Measurements from ENCODE around the gene LRRFIP1. TPM values are rescaled to one million over a fixed set of nuclear protein-coding genes. Genes with fewer than 3 reads are reported as not detected.

LRRFIP1 gene
- total and polyA plus RNA-seq, 2 of the 13 experiments (the other 11 are each of a cell fraction or from before 2014, with no cell fraction given): 15.9 to 40.5 TPM

DNA sequence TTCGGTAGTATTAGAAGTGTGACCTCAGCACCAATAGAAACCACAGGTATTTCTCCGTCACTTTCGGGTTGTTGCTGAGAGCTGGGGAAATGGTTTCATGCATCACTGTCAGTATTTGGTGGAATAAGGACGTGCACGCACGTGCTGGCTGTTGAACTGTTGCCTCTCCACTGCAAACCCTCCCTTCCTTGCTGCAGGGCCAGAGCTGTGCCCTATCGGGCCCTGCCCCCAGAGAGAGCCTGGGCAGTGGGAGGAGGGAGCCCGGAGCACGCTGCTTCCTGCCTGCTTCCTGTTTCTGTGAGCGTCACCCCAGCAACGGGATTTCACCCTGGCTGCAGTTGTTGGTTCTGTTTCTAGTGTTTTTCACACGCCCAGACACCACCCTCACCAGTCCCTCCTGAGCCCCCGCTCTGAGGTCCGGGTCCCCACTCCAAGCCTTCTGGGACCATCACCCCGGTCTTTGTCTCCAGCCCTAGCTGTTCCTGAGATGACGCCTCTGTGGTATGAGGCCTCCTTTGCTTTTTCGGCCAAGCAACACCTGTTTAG, 47.4 kb downstream of the LRRFIP1 start (continued):
- TF ChIP-seq TP53 (CRISPR knock-in tag; conservative IDR thresholded peaks at IDR 0.05) (0 out of 2 replicates have a peak, but pooled peaks have one; percentile 27), GATAD1 (CRISPR knock-in tag; IDR thresholded peaks at IDR 0.05) (peak; percentile 43), ZNF160 (CRISPR knock-in tag; IDR thresholded peaks at IDR 0.05) (0 out of 2 replicates have a peak, but pooled peaks have one; percentile 60), BRD4 (CRISPR knock-in tag; IDR thresholded peaks at IDR 0.05) (peak; percentile 59; the same call in 1 of the 2 replicates), HOXA7 (CRISPR knock-in tag; IDR thresholded peaks at IDR 0.05) (no peak), POLR2A (IDR thresholded peaks at IDR 0.05; ENCODE audit: insufficient read depth in 1 of 2, low read depth in 2 of 2, low read length in 2 of 2) (peak; percentile 24 to 34; a peak in 1 of 4 replicates), YEATS4 (CRISPR knock-in tag; IDR thresholded peaks at IDR 0.05; ENCODE audit: borderline replicate concordance) (peak; percentile 58; the same call in 1 of the 2 replicates), HNRNPL (IDR thresholded peaks at IDR 0.05; ENCODE audit: low read depth, low read length) (peak; percentile 68; the same call in 1 of the 2 replicates), REPIN1 (CRISPR knock-in tag; IDR thresholded peaks at IDR 0.05; ENCODE audit: borderline replicate concordance, low read depth) (no peak), ZNF614 (CRISPR knock-in tag; IDR thresholded peaks at IDR 0.05; ENCODE audit: borderline replicate concordance) (peak; percentile 30; the same call in 1 of the 2 replicates), PHF5A (CRISPR knock-in tag; IDR thresholded peaks at IDR 0.05; ENCODE audit: low read depth, unreplicated experiment) (no peak), ZNF598 (CRISPR knock-in tag; IDR thresholded peaks at IDR 0.05; ENCODE audit: borderline replicate concordance) (peak; percentile 90; the same call in 1 of the 2 replicates), SAP130 (CRISPR knock-in tag; IDR thresholded peaks at IDR 0.05; ENCODE audit: low read depth) (peak; percentile 99), ZNF605 (CRISPR knock-in tag; IDR thresholded peaks at IDR 0.05) (peak; percentile 78), ZC3H13 (CRISPR knock-in tag; IDR thresholded peaks at IDR 0.05) (no peak), NCOA5 (CRISPR knock-in tag; IDR thresholded peaks at IDR 0.05) (no peak), RBM39 (IDR thresholded peaks at IDR 0.05; ENCODE audit: low read depth, low read length, poor library complexity, severe bottlenecking) (no peak), NCOR1 (IDR thresholded peaks at IDR 0.05; ENCODE audit: borderline replicate concordance, low read length) (no peak), POLR2AphosphoS5 (IDR thresholded peaks at IDR 0.05; ENCODE audit: low read depth, low read length) (no peak)
- TF ChIP-seq, protein P1, sequence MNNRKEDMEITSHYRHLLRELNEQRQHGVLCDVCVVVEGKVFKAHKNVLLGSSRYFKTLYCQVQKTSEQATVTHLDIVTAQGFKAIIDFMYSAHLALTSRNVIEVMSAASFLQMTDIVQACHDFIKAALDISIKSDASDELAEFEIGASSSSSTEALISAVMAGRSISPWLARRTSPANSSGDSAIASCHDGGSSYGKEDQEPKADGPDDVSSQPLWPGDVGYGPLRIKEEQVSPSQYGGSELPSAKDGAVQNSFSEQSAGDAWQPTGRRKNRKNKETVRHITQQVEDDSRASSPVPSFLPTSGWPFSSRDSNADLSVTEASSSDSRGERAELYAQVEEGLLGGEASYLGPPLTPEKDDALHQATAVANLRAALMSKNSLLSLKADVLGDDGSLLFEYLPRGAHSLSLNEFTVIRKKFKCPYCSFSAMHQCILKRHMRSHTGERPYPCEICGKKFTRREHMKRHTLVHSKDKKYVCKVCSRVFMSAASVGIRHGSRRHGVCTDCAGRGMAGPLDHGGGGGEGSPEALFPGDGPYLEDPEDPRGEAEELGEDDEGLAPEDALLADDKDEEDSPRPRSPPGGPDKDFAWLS (CRISPR knock-in tag; IDR thresholded peaks at IDR 0.05; ENCODE audit: borderline replicate concordance): no peak
- TF ChIP-seq, protein P2, sequence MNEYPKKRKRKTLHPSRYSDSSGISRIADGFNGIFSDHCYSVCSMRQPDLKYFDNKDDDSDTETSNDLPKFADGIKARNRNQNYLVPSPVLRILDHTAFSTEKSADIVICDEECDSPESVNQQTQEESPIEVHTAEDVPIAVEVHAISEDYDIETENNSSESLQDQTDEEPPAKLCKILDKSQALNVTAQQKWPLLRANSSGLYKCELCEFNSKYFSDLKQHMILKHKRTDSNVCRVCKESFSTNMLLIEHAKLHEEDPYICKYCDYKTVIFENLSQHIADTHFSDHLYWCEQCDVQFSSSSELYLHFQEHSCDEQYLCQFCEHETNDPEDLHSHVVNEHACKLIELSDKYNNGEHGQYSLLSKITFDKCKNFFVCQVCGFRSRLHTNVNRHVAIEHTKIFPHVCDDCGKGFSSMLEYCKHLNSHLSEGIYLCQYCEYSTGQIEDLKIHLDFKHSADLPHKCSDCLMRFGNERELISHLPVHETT (CRISPR knock-in tag; conservative IDR thresholded peaks at IDR 0.05): 0 out of 2 replicates have a peak, but pooled peaks have one; percentile 36

Measured in HepG2 (cell line).